Measurements from ENCODE around the gene GSC. TPM values are rescaled to one million over a fixed set of nuclear protein-coding genes. Genes with fewer than 3 reads are reported as not detected.
"Not testable (repeated sequence)": the region's sequence is repeated elsewhere in the genome, so short reads cannot be mapped to it uniquely, and the experiment has no call there.

Gene GSC
- not detected for polyA plus RNA-seq
- long read RNA-seq, donor 1, result 0 reads
- long read RNA-seq, donor 2, result 0 reads
- long read RNA-seq, donor 3, result 0 reads
- long read RNA-seq, donor 4, result 0 reads
- long read RNA-seq, donor 5, result 0 reads
- long read RNA-seq, donor 6, result 0 reads
- long read RNA-seq, donor 7, result 0 reads
- long read RNA-seq, donor 8, partial matches to known transcripts, result 0 of 1 reads
- long read RNA-seq, donor 8, other reads (novel, unspliced or antisense), result 0 of 1 reads
- long read RNA-seq, donor 9, result 0 reads
- long read RNA-seq, donor 10, result 0 reads

- peak within 1 kb of the TSS in 2 of 3 donors; percentile 8 to 41 for H3K4me3 ChIP-seq (ENCODE audit: low read depth in 1 of 3, low read length in 3 of 3)
- no peaks in the 10 kb centered on the region for H3K36me3 ChIP-seq (ENCODE audit: control insufficient read depth in 3 of 3, insufficient read depth in 2 of 3, low read depth in 1 of 3, low read length in 3 of 3)
- peaks cover 0 to 3% (median 0%) of the 10 kb centered on the region in 3 donors for H3K4me1 ChIP-seq (ENCODE audit: control insufficient read depth in 3 of 3, insufficient read depth in 2 of 3, low read depth in 1 of 3, low read length in 2 of 3)
- H3K27me3 ChIP-seq (ENCODE audit: control insufficient read depth in 3 of 3, insufficient read depth in 3 of 3, low read length in 3 of 3), result peaks cover 17 to 94% (median 59%) of the 10 kb centered on the region in 3 donors
- 1 to 2% (median 1%) methylated on average over 57 to 96 of the region's 96 CpGs for WGBS, 3 donors
- FAIRE-seq (no peak), DNase-seq (peak in 1 of 2 donors; percentile 61)
- H3K27ac ChIP-seq (ENCODE audit: low read depth in 1 of 3, low read length in 2 of 3), result no peak within 1 kb of the TSS
- H3K9me3 ChIP-seq (ENCODE audit: control insufficient read depth in 2 of 2, insufficient read depth in 1 of 2, low read depth in 1 of 2, low read length in 1 of 2), result no peaks in the 10 kb centered on the region
Observed at GRCh38 chr14:94769391-94770250, at the start of gene GSC. TSS of gene GSC (minus strand) at chr14:94770113. CDS start at chr14:94770015, 98 bp downstream.

- H3K27me3 ChIP-seq (ENCODE audit: control insufficient read depth in 3 of 3, insufficient read depth in 3 of 3, low read length in 3 of 3), result no peaks in the 10 kb centered on the region
- no peak for DNase-seq
- no peak overlapping the region for H3K4me3 ChIP-seq (ENCODE audit: low read depth in 1 of 3, low read length in 3 of 3)
- WGBS, 3 donors, result 36 to 52% (median 47%) methylated on average over 3 of the region's 3 CpGs
- no peak for FAIRE-seq
- no peak overlapping the region for H3K27ac ChIP-seq (ENCODE audit: low read depth in 1 of 3, low read length in 2 of 3)
- H3K9me3 ChIP-seq (ENCODE audit: control insufficient read depth in 2 of 2, insufficient read depth in 1 of 2, low read depth in 1 of 2, low read length in 1 of 2), result peaks cover 0 to 3% of the 10 kb centered on the region in 2 donors
- no peaks in the 10 kb centered on the region for H3K4me1 ChIP-seq (ENCODE audit: control insufficient read depth in 3 of 3, insufficient read depth in 2 of 3, low read depth in 1 of 3, low read length in 2 of 3)
- no peaks in the 10 kb centered on the region for H3K36me3 ChIP-seq (ENCODE audit: control insufficient read depth in 3 of 3, insufficient read depth in 2 of 3, low read depth in 1 of 3, low read length in 3 of 3)
Observed at GRCh38 chr14:94819531-94819930, 49.6 kb upstream of the GSC start.

- WGBS, 3 donors, result 23 to 40% (median 28%) methylated on average over 6 of the region's 6 CpGs
- DNase-seq (no peak), FAIRE-seq (no peak)
- no peaks in the 10 kb centered on the region for H3K36me3 ChIP-seq (ENCODE audit: control insufficient read depth in 3 of 3, insufficient read depth in 2 of 3, low read depth in 1 of 3, low read length in 3 of 3)
- no peaks in the 10 kb centered on the region for H3K27me3 ChIP-seq (ENCODE audit: control insufficient read depth in 3 of 3, insufficient read depth in 3 of 3, low read length in 3 of 3)
- H3K27ac ChIP-seq (ENCODE audit: low read depth in 1 of 3, low read length in 2 of 3), result no peak overlapping the region
- H3K4me3 ChIP-seq (ENCODE audit: low read depth in 1 of 3, low read length in 3 of 3), result no peak overlapping the region
- no peaks in the 10 kb centered on the region for H3K4me1 ChIP-seq (ENCODE audit: control insufficient read depth in 3 of 3, insufficient read depth in 2 of 3, low read depth in 1 of 3, low read length in 2 of 3)
- H3K9me3 ChIP-seq (ENCODE audit: control insufficient read depth in 2 of 2, insufficient read depth in 1 of 2, low read depth in 1 of 2, low read length in 1 of 2), result peaks cover 0 to 3% of the 10 kb centered on the region in 2 donors
Observed at GRCh38 chr14:94816113-94816512, 46.2 kb upstream of the GSC start.

GRCh38 chr14:94805680-94806288, 35.9 kb upstream of the GSC start:
- no peaks in the 10 kb centered on the region for H3K9me3 ChIP-seq (ENCODE audit: control insufficient read depth in 2 of 2, insufficient read depth in 1 of 2, low read depth in 1 of 2, low read length in 1 of 2)
- peaks cover 0 to 3% (median 2%) of the 10 kb centered on the region in 3 donors for H3K27me3 ChIP-seq (ENCODE audit: control insufficient read depth in 3 of 3, insufficient read depth in 3 of 3, low read length in 3 of 3)
- H3K4me1 ChIP-seq (ENCODE audit: control insufficient read depth in 3 of 3, insufficient read depth in 2 of 3, low read depth in 1 of 3, low read length in 2 of 3), result no peaks in the 10 kb centered on the region
- H3K27ac ChIP-seq (ENCODE audit: low read depth in 1 of 3, low read length in 2 of 3), result no peak overlapping the region
- WGBS, 3 donors, result 12 to 28% (median 20%) methylated on average over 5 of the region's 5 CpGs
- no peaks in the 10 kb centered on the region for H3K36me3 ChIP-seq (ENCODE audit: control insufficient read depth in 3 of 3, insufficient read depth in 2 of 3, low read depth in 1 of 3, low read length in 3 of 3)
- H3K4me3 ChIP-seq (ENCODE audit: low read depth in 1 of 3, low read length in 3 of 3), result no peak overlapping the region
- DNase-seq (no peak), FAIRE-seq (no peak)

GRCh38 chr14:94801225-94801624, 31.3 kb upstream of the GSC start:
- no peak overlapping the region for H3K27ac ChIP-seq (ENCODE audit: low read depth in 1 of 3, low read length in 2 of 3)
- H3K36me3 ChIP-seq (ENCODE audit: control insufficient read depth in 3 of 3, insufficient read depth in 2 of 3, low read depth in 1 of 3, low read length in 3 of 3), result no peaks in the 10 kb centered on the region
- WGBS, 3 donors, result 84 to 89% (median 88%) methylated on average over 8 of the region's 8 CpGs
- H3K9me3 ChIP-seq (ENCODE audit: control insufficient read depth in 2 of 2, insufficient read depth in 1 of 2, low read depth in 1 of 2, low read length in 1 of 2), result no peaks in the 10 kb centered on the region
- no peaks in the 10 kb centered on the region for H3K4me1 ChIP-seq (ENCODE audit: control insufficient read depth in 3 of 3, insufficient read depth in 2 of 3, low read depth in 1 of 3, low read length in 2 of 3)
- DNase-seq (no peak), FAIRE-seq (no peak)
- H3K4me3 ChIP-seq (ENCODE audit: low read depth in 1 of 3, low read length in 3 of 3), result no peak overlapping the region
- peaks cover 0 to 2% (median 0%) of the 10 kb centered on the region in 3 donors for H3K27me3 ChIP-seq (ENCODE audit: control insufficient read depth in 3 of 3, insufficient read depth in 3 of 3, low read length in 3 of 3)

- H3K36me3 ChIP-seq (ENCODE audit: control insufficient read depth in 3 of 3, insufficient read depth in 2 of 3, low read depth in 1 of 3, low read length in 3 of 3); DNase-seq; H3K4me3 ChIP-seq (ENCODE audit: low read depth in 1 of 3, low read length in 3 of 3); H3K27me3 ChIP-seq (ENCODE audit: control insufficient read depth in 3 of 3, insufficient read depth in 3 of 3, low read length in 3 of 3); H3K4me1 ChIP-seq (ENCODE audit: control insufficient read depth in 3 of 3, insufficient read depth in 2 of 3, low read depth in 1 of 3, low read length in 2 of 3); H3K27ac ChIP-seq (ENCODE audit: low read depth in 1 of 3, low read length in 2 of 3); FAIRE-seq; H3K9me3 ChIP-seq (ENCODE audit: control insufficient read depth in 2 of 2, insufficient read depth in 1 of 2, low read depth in 1 of 2, low read length in 1 of 2): not testable (repeated sequence)
- WGBS, 3 donors, result 54 to 78% (median 66%) methylated on average over 9 of the region's 9 CpGs
Observed at GRCh38 chr14:94800764-94801163, 30.9 kb upstream of the GSC start.

GRCh38 chr14:94797887-94798286, 28.0 kb upstream of the GSC start:
- H3K9me3 ChIP-seq (ENCODE audit: control insufficient read depth in 2 of 2, insufficient read depth in 1 of 2, low read depth in 1 of 2, low read length in 1 of 2), result no peaks in the 10 kb centered on the region
- no peak overlapping the region for H3K4me3 ChIP-seq (ENCODE audit: low read depth in 1 of 3, low read length in 3 of 3)
- DNase-seq (no peak), FAIRE-seq (no peak)
- peaks cover 0 to 5% (median 0%) of the 10 kb centered on the region in 3 donors for H3K27me3 ChIP-seq (ENCODE audit: control insufficient read depth in 3 of 3, insufficient read depth in 3 of 3, low read length in 3 of 3)
- H3K36me3 ChIP-seq (ENCODE audit: control insufficient read depth in 3 of 3, insufficient read depth in 2 of 3, low read depth in 1 of 3, low read length in 3 of 3), result no peaks in the 10 kb centered on the region
- H3K27ac ChIP-seq (ENCODE audit: low read depth in 1 of 3, low read length in 2 of 3), result no peak overlapping the region
- WGBS, 3 donors, result 81 to 98% (median 82%) methylated on average over 2 of the region's 2 CpGs
- no peaks in the 10 kb centered on the region for H3K4me1 ChIP-seq (ENCODE audit: control insufficient read depth in 3 of 3, insufficient read depth in 2 of 3, low read depth in 1 of 3, low read length in 2 of 3)

GRCh38 chr14:94796278-94796677, 26.4 kb upstream of the GSC start:
- no peak overlapping the region for H3K27ac ChIP-seq (ENCODE audit: low read depth in 1 of 3, low read length in 2 of 3)
- H3K36me3 ChIP-seq (ENCODE audit: control insufficient read depth in 3 of 3, insufficient read depth in 2 of 3, low read depth in 1 of 3, low read length in 3 of 3), result no peaks in the 10 kb centered on the region
- no peak for DNase-seq
- no peaks in the 10 kb centered on the region for H3K4me1 ChIP-seq (ENCODE audit: control insufficient read depth in 3 of 3, insufficient read depth in 2 of 3, low read depth in 1 of 3, low read length in 2 of 3)
- peaks cover 0 to 5% (median 0%) of the 10 kb centered on the region in 3 donors for H3K27me3 ChIP-seq (ENCODE audit: control insufficient read depth in 3 of 3, insufficient read depth in 3 of 3, low read length in 3 of 3)
- H3K9me3 ChIP-seq (ENCODE audit: control insufficient read depth in 2 of 2, insufficient read depth in 1 of 2, low read depth in 1 of 2, low read length in 1 of 2), result no peaks in the 10 kb centered on the region
- H3K4me3 ChIP-seq (ENCODE audit: low read depth in 1 of 3, low read length in 3 of 3), result no peak overlapping the region
- no peak for FAIRE-seq
